ENCODE measurements around the gene CCDC167.

GRCh38 chr6:37456126-37456525 is 43.6 kb downstream of the CCDC167 start:
- TF ChIP-seq CTCF (conservative IDR thresholded peaks at IDR 0.05; ENCODE audit: low read depth, low read length) (no peak), EZH2 (IDR thresholded peaks at IDR 0.05; ENCODE audit: borderline replicate concordance, low read depth, low read length, poor library complexity, severe bottlenecking) (no peak)

Data from A673 (cell line).